ENCODE data around the gene NADSYN1.

The NADSYN1 gene

GRCh38 chr11:71447791-71448256, 5.2 kb upstream of the NADSYN1 start:
- peaks cover 26% of the 10 kb centered on the region for H3K4me1 ChIP-seq (ENCODE audit: low read length)
- H3K4me3 ChIP-seq (ENCODE audit: low read length) = peak overlapping the region; percentile 87
- H3K36me3 ChIP-seq (replicated peaks; ENCODE audit: low read depth, low read length) = peaks cover 57% of the 10 kb centered on the region
- no peaks in the 10 kb centered on the region for H3K27me3 ChIP-seq (ENCODE audit: low read depth, low read length)
- H3K27ac ChIP-seq (ENCODE audit: low read length) = peak overlapping the region; percentile 53
- H3K9ac ChIP-seq (ENCODE audit: low read length) = peak overlapping the region; percentile 78
- peaks cover 35% of the 10 kb centered on the region for H3K79me2 ChIP-seq (ENCODE audit: low read length)
- H3K9me3 ChIP-seq (ENCODE audit: insufficient read depth, low read length) = peaks cover 17% of the 10 kb centered on the region; the same call in 1 of the 2 replicates
- H4K20me1 ChIP-seq (ENCODE audit: insufficient read depth, low read length) = no peaks in the 10 kb centered on the region
- peak overlapping the region; percentile 83 for H3K4me2 ChIP-seq (ENCODE audit: low read length)
- TF ChIP-seq EZH2phosphoT487 (IDR thresholded peaks at IDR 0.05; ENCODE audit: low read depth) = no peak
- TF ChIP-seq CTCF (IDR thresholded peaks at IDR 0.05; ENCODE audit: low read depth, low read length) = no peak
- H2AFZ ChIP-seq (ENCODE audit: low read depth, low read length) = no peak overlapping the region

DNA sequence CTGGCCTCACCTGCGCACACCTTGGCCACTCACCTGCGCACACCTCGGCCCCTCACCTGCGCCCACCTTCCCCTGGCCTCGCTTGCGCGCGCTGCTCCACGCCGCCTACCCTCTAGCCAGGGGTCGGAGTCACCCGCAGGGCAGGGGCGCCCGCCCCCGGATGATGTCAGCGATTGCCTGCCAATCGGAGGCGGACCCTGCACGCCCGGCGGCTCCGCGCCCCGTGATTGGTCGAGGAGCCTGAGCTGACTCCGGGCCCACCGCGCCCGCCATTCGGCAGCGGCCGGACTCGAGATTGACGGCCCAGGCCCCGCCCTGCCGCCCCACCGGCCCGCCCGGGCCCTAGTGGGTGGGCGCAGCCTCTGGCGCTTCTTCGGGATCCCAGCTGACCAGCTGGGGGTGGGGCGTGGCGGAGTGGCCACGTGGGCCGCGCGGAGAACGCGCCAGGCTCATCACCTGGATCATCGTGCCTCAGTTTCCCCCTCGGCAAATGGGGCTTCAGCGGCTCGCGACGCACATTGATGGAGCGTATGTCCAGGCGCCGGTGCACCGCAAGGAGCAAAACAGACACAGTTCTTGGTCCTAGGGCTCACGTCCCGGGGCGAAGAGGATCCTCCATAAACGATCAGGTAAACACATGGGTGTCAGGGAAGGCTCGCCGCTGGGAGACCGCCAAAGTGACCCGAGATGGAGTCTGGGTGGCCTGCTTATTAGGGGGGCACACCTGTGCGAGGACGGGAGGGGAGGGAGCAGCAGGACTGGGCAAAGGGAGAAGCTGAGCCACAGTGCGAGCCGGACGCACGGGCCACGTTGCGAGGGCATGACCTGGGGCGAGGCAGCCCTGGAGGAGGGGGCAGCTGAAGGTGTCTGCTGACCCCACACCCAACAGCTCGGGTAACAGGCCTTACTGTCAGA, 4.5 kb upstream of the NADSYN1 start, which contains the start of gene DHCR7:
Gene DHCR7, minus strand, starts transcription at position 137 of the 915 bp plus-strand sequence. CDS start 3,441 bp downstream, outside the sequence.
- H3K27me3 ChIP-seq (ENCODE audit: low read depth, low read length) = no peaks in the 10 kb centered on the region
- H3K4me2 ChIP-seq (ENCODE audit: low read length) = peak within 1 kb of the TSS; percentile 97
- peaks cover 39% of the 10 kb centered on the region for H3K79me2 ChIP-seq (ENCODE audit: low read length)
- TF ChIP-seq EZH2phosphoT487 (IDR thresholded peaks at IDR 0.05; ENCODE audit: low read depth) (no peak), CTCF (IDR thresholded peaks at IDR 0.05; ENCODE audit: low read depth, low read length) (no peak)
- no peaks in the 10 kb centered on the region for H4K20me1 ChIP-seq (ENCODE audit: insufficient read depth, low read length)
- H3K27ac ChIP-seq (ENCODE audit: low read length) = peak within 1 kb of the TSS; percentile 53
- H3K9ac ChIP-seq (ENCODE audit: low read length) = peak within 1 kb of the TSS; percentile 78
- peaks cover 26% of the 10 kb centered on the region for H3K4me1 ChIP-seq (ENCODE audit: low read length)
- H3K4me3 ChIP-seq (ENCODE audit: low read length) = peak within 1 kb of the TSS; percentile 87
- H3K9me3 ChIP-seq (ENCODE audit: insufficient read depth, low read length) = peaks cover 17% of the 10 kb centered on the region; the same call in 1 of the 2 replicates
- peak within 1 kb of the TSS; percentile 69 for H2AFZ ChIP-seq (ENCODE audit: low read depth, low read length)
- peaks cover 50% of the 10 kb centered on the region for H3K36me3 ChIP-seq (replicated peaks; ENCODE audit: low read depth, low read length)

DNA sequence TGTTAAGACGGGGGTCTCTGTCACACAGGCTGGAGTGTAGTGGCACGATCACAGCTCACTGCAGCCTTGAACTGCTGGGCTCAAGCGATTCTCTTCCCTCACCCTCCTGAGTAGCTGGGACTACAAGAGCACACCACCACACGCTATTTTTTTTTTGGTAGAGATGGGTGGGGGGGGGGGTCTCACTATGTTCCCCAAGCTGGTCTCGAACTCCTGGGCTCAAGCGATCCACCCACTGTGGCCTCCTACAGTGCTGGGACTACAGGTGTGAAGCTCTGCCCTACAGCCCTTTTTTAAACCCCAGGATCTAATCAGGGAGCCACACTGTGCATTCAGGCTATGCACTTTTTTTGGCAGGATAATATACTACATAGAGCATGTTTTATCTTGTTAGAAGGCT, 3.4 kb upstream of the NADSYN1 start:
- Histone ChIP-seq H3K79me2 (ENCODE audit: low read length) (peaks cover 50% of the 10 kb centered on the region), H3K36me3 (replicated peaks; ENCODE audit: low read depth, low read length) (peaks cover 39% of the 10 kb centered on the region), H4K20me1 (ENCODE audit: insufficient read depth, low read length) (0 out of 2 replicates have a peak, but pooled peaks cover 3% of the 10 kb centered on the region), H3K9ac (ENCODE audit: low read length) (peak overlapping the region; percentile 76), H3K4me1 (ENCODE audit: low read length) (peaks cover 31% of the 10 kb centered on the region), H2AFZ (ENCODE audit: low read depth, low read length) (no peak overlapping the region), H3K4me2 (ENCODE audit: low read length) (peak overlapping the region; percentile 97), H3K4me3 (ENCODE audit: low read length) (peak overlapping the region; percentile 87), H3K27ac (ENCODE audit: low read length) (no peak overlapping the region), H3K9me3 (ENCODE audit: insufficient read depth, low read length) (peaks cover 17% of the 10 kb centered on the region; the same call in 1 of the 2 replicates), H3K27me3 (ENCODE audit: low read depth, low read length) (no peaks in the 10 kb centered on the region)
- TF ChIP-seq EZH2phosphoT487 (IDR thresholded peaks at IDR 0.05; ENCODE audit: low read depth) = no peak
- TF ChIP-seq CTCF (IDR thresholded peaks at IDR 0.05; ENCODE audit: low read depth, low read length) = no peak

DNA sequence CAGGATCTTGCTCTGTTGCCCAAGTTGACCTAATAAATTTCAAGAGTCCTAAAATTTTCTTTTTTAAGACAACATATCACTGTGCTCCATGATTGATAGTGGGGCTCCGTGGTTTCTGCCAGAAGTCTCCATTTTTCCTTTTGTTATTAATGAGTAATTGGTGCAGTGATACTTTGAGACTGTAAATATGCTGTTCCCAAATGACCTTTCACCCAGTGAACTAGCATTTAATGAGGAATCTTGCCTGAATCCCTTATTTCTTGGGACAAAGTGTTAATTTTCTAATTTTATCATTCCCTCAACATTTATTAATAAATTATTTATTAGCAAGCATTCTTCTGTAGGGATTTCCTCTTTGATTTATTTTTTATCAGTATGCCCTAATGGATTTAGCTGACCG, 2.5 kb upstream of the NADSYN1 start:
- TF ChIP-seq EZH2phosphoT487 (IDR thresholded peaks at IDR 0.05; ENCODE audit: low read depth) = no peak
- TF ChIP-seq CTCF (IDR thresholded peaks at IDR 0.05; ENCODE audit: low read depth, low read length) = no peak
- Histone ChIP-seq H2AFZ (ENCODE audit: low read depth, low read length) (no peak overlapping the region), H3K27ac (ENCODE audit: low read length) (no peak overlapping the region), H3K27me3 (ENCODE audit: low read depth, low read length) (no peaks in the 10 kb centered on the region), H3K9ac (ENCODE audit: low read length) (no peak overlapping the region), H4K20me1 (ENCODE audit: insufficient read depth, low read length) (0 out of 2 replicates have a peak, but pooled peaks cover 8% of the 10 kb centered on the region), H3K4me2 (ENCODE audit: low read length) (no peak overlapping the region), H3K4me3 (ENCODE audit: low read length) (no peak overlapping the region), H3K4me1 (ENCODE audit: low read length) (peaks cover 31% of the 10 kb centered on the region), H3K36me3 (replicated peaks; ENCODE audit: low read depth, low read length) (peaks cover 39% of the 10 kb centered on the region), H3K9me3 (ENCODE audit: insufficient read depth, low read length) (peaks cover 17% of the 10 kb centered on the region; the same call in 1 of the 2 replicates), H3K79me2 (ENCODE audit: low read length) (peaks cover 52% of the 10 kb centered on the region)
